IPS-18a (cell line): Measurements from ENCODE around the gene OBSL1.

ENCODE experiments used
- H3K27ac ChIP-seq: one replicate; pipeline ENCODE4 v1.5.1; 2013; ENCODE audit warnings: low read length
- H3K27me3 ChIP-seq: one replicate; pipeline ENCODE4 v1.6.1; 2013; ENCODE audit warnings: mild to moderate bottlenecking, low read length; ENCODE audit not compliant: control insufficient read depth, insufficient read depth
- H3K36me3 ChIP-seq: one replicate; pipeline ENCODE4 v1.6.1; 2013; ENCODE audit warnings: low read depth, low read length; ENCODE audit not compliant: control insufficient read depth
- H3K4me1 ChIP-seq: one replicate; pipeline ENCODE4 v1.6.1; 2013; ENCODE audit warnings: low read depth, low read length; ENCODE audit not compliant: control insufficient read depth
- H3K4me3 ChIP-seq: one replicate; pipeline ENCODE4 v1.5.1; 2013; ENCODE audit warnings: low read length
- H3K9ac ChIP-seq: one replicate; pipeline ENCODE4 v1.6.1; 2013; ENCODE audit warnings: mild to moderate bottlenecking, low read length, moderate library complexity
- H3K9me3 ChIP-seq: one replicate; pipeline ENCODE4 v1.6.1; 2013; ENCODE audit warnings: low read depth, low read length; ENCODE audit not compliant: control insufficient read depth

The OBSL1 gene

GRCh38 chr2:219501849-219502248, 69.5 kb downstream of the OBSL1 start:
- Histone ChIP-seq H3K4me1 (peaks cover 21% of the 10 kb centered on the region), H3K27ac (no peak overlapping the region), H3K9ac (no peak overlapping the region), H3K4me3 (no peak overlapping the region), H3K27me3 (peaks cover 10% of the 10 kb centered on the region), H3K9me3 (no peaks in the 10 kb centered on the region), H3K36me3 (no peaks in the 10 kb centered on the region)
